Measurements from ENCODE around the gene CRELD2.

DNA sequence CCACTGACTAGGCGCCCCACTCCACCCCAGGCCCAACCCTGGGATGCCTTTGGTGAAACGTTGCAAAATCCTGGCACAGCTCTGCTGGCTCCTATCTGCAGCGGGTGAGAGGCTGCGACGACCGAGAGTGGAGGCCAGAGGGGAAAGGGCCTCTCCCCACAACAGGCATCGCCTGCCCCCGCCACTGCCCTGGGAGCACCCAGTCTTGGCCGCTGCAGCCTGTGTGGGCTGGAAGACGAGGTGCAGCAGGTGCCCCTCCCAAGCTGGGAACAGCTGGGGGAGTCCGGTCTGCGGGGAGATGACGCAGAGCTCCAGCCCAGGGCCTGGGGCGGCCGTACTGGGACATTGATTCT lies 38.0 kb downstream of the CRELD2 start:
- TF ChIP-seq POLR2A (IDR thresholded peaks at IDR 0.05; ENCODE audit: low read length), result no peak
- TF ChIP-seq GATA1 (IDR thresholded peaks at IDR 0.05; ENCODE audit: low read depth, low read length), result no peak
